Germinal center (tissue), 1 donor: ENCODE data around the gene CENPA.
"Not testable (repeated sequence)": the region's sequence is repeated elsewhere in the genome, so short reads cannot be mapped to it uniquely, and the experiment has no call there.

ENCODE experiments used
- DNase-seq: peaks from one replicate; pipeline ENCODE4 v3.0.0; 2012; ENCODE audit warnings: mixed read lengths, low spot score

CENPA gene

GRCh38 chr2:26792720-26793119 lies 6.9 kb downstream of the CENPA start:
- no peak for DNase-seq

DNA sequence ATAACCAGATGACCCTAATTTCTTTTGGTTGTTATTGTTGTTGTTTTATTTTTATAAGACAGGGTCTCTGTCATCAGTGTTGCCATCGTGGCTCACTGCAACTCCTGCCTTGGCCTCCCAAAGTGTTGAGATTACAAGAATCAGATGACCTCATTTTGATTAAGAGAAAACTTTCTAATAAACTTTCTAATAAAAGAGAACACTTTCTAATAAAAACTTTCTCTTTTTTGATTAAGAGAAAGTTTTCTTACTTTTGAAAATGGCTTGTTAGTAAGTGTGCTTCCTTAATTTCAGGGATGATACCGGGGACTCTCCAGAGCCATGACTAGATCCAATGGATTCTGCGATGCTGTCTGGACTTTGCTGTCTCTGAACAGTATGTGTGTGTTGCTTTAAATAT lies 7.7 kb downstream of the CENPA start:
- DNase-seq: no peak

DNA sequence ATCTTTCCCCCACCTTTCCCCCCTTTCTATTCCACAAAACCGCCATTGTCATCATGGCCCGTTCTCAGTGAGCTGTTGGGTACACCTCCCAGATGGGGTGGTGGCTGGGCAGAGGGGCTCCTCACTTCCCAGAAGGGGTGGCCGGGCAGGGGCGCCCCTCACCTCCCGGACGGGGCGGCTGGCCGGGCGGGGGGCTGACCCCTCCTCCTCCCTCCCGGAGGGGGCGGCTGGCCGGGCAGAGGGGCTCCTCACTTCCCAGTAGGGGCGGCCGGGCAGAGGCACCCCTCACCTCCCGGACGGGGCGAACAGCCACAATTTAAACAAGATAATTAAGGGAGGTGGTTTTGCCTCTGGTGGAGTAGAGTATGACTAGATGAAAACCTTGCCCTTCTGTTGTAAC lies 9.3 kb downstream of the CENPA start:
- not testable (repeated sequence) for DNase-seq

DNA sequence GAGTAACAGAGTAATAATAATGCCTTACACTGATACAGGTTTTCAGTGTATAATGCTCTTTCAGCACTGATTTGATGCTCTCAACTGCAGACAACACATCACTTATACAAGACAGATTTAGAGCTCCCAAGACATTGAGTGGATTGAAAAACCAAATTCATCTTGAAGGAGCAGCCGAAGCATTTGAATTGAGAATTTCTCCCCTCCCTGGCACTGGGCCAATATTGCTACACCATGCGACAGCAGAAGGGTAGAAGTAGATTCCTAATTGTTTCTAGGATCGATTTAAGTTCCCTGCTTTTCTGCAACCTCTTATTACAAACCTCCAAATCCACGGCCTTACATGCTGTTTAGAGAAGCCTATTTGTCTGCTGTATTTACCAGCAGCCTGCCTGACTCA lies 15.5 kb downstream of the CENPA start:
- DNase-seq: no peak

DNA sequence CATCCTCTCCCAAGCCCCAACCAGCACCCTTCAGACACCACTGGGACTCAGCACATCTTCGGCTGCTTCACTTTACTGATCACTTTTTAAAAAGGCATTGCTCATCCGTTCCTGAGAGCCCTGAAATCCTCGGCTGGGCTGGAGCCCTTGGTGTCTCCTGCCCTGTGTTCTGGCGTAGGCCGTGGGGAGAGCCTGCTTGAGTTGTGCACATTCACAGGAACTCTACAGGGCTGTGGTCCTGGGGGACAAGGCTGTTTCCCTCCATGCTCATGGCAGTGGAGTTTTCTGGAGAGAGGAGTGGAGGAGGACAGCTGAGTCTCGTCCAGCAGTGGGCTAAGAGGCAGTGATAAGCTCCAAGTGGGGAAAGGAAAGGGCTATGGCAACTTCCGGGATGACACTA lies 15.9 kb downstream of the CENPA start:
- DNase-seq: no peak

GRCh38 chr2:26805241-26805676 lies 19.4 kb downstream of the CENPA start:
- no peak for DNase-seq

DNA sequence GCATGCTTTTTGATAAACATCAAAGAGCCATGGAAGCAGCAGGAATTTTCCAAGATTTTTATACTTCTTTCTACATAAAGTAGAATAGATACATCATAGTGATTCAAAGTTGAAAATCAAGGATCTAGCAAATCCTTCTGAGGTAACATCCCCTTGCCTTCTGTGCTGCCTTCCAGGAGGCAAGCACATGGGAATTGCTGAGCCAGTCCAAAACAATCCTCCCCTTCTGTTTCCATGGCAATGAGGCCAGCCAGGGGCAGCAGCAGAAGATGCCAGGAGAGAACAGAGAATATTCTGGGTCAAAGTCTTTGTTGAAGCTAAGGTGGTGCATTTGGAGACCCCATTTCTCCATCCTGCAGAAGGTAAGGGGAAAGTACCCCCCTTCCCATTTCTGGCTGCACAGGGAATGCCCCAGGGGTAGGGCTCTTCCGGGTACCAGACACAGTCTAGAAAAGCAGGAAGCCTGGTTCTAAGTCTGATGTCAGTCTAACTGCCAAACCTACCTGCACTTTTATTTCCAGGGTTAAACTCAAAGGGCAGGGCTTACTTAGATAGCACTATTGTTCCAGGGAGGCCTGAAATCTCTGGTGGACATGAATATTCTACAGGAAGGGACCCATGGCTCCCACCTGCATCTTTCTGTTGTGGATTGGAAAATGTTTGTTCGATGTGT lies 22.1 kb downstream of the CENPA start:
- no peak for DNase-seq

GRCh38 chr2:26809211-26809610 lies 23.4 kb downstream of the CENPA start:
- DNase-seq: no peak

GRCh38 chr2:26809876-26810577 lies 24.2 kb downstream of the CENPA start:
- no peak for DNase-seq

GRCh38 chr2:26811261-26811660 lies 25.4 kb downstream of the CENPA start:
- DNase-seq: no peak

DNA sequence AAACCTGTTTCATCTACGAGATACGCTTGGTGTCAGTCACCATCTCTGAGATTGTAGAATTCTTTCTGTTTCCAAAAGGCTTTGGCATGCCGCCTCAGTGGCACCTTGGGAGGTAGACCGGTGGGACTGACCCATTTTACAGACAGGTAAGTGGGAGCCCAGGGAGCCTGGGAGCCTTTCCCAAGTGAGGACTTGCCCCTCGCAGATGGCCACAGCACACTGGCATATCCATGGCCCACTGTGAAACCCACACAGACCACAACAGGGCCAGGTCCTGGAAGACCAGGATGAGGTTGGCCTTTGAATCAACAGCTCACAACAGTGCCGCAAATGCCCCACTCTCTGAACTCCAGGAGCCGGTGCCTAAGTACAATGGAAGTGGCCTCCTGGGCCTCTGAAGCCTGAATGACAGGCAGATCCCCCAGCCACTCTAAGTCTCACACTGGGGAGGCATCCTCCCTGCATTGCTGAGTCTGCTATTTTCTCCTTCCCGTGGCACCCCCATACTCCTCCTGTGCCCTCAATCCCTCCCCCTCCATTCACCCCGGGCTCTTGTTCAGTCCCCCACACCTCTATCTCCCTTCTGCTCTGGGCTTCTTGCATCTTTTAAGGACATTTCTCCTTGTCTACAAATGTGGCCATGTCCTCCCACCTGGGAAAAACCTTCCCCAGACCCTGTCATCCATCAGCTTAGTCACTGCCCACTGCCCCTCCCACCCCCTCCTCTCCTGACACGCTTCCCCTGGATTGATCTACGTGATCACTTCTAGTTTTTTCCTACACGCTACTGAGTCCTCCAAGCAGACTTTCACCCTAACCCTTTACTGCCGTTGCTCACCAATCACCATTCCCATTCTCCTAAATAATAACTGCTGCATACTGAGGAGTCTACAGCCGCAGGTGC lies 26.2 kb downstream of the CENPA start:
- no peak for DNase-seq

DNA sequence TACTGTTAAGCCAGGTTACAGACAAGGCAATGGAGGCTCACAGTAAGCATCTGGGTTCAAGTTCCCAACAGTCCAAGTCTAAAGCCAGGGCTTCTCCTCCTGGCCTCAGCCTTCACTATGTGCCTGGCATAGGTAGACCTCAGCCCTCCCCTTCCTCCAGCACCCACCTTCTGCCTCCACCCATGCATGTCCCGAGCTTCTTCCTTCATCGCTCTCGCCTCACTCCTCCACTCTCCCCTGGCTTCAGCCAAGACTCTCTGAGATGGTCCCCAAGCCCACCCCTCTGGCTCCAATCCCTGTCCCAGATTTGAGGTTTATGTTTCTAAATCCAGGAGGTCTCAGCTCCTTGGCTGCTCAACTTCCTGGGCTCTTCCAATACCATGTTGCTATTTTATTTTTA lies 26.9 kb downstream of the CENPA start:
- DNase-seq: no peak

- DNase-seq: not testable (repeated sequence)
Measured at GRCh38 chr2:26814072-26814765, 28.4 kb downstream of the CENPA start.

DNA sequence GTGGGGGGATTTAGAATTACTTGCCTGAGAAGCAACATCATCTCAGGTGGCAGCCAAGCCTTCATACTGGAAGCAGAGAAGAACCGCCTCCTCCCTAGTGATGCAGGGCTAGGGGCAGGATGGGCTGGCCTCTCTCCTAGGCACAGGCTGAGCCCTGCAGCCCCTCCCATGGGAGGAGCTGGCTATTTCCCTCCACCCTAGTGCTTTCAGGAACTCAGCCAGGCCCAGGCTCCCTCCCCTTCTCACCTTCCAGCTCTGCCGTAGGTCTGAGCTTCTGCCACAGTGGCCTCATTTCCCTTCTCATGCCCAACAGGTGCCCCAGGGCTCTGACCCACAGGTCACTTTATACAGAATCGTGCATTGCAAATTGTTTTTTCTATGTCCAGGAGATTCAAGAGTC lies 31.0 kb downstream of the CENPA start:
- DNase-seq: no peak

DNA sequence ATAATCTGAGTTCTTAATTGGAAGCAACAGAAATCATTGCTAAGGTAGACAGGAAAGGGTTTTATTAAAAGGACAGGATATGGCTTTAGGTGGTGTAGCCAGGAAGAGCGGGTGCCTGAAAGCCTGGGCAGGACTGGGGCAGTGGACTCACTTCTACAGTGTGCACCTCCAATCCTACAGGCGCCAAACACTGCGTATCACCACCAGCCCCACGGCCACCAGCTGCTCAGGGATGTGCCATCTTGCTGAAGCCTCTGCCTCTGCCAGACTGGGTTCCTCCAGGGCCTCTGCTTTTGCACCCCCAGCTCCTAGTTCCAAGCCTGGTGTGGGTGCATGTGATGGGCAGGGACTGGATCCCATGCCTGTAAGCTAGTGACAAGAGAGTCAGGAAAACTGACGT lies 32.4 kb downstream of the CENPA start:
- no peak for DNase-seq

DNA sequence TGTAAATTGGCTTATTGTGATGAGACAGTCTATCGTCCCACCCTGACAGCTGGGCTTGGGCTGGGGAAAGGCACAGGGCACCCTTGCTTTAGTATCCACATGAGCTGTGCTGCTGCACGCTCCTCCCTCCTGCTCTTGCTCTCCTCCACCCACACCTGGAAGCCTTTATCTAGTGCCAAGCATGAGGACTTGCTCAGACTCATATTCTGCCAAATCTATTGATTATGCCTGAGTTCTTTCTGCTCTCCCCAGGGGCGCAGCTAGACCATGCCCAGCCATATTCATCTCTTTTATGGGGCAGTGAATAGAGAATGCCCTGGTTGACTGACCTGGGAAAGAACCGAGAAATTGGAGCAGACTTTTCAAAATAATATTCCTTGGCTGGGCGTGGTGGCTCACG lies 33.1 kb downstream of the CENPA start:
- DNase-seq: no peak

GRCh38 chr2:26820932-26821331 lies 35.1 kb downstream of the CENPA start:
- no peak for DNase-seq

DNA sequence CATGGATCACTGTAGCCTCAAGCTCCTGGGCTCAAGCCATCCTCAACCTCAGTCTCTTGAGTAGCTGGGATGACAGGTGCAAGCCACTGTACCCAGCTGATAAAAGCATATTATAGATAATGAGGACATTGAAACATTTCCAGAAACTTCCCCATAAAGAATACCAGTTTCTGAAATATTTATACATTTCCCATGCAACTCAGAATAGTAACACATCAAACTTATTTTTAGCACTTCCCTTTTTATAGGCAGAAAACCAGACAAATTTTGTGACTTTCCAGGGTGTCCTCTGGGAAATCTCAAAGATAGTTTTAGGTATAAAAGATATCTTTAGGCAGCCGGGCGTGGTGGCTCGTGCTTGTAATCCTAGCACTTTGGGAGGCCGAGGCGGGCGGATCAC lies 37.0 kb downstream of the CENPA start:
- no peak for DNase-seq

DNA sequence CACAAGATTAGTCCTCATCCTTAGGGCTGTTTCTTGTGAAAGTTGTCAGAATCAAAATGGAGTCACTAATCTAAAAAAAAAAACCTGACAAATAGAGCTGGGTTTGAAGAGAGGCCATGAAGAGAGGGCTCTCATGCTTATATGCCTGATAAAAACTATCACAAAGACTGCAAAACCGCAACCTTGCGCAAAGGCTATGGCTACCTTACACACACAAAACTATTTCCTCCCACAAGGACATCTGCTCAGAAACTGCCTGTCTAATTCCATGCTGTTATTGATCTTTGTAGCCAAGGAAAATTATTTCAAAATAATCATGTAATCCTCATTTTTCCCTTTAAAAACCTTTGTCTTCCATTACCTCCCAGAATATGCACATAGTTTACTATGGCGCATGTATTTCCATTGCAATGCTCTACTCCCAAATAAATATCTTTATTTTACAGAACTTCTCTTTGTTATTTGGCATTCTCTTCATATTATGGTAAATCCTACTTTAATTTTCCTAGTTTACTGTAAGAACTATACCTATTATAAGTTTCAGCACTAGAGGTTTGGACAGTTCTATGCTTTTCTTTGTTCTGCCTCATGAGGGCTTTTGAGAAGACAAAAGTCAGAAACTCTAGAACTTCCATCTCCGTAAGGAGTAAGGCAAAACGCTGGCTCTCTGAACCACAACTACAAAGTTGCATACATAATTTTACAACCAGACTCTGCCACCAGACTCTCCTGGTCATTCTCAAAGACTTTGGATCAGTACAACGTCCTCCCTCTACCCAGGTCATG lies 52.5 kb downstream of the CENPA start:
- no peak for DNase-seq

- no peak for DNase-seq
Measured at GRCh38 chr2:26840937-26841610, 55.2 kb downstream of the CENPA start.

DNA sequence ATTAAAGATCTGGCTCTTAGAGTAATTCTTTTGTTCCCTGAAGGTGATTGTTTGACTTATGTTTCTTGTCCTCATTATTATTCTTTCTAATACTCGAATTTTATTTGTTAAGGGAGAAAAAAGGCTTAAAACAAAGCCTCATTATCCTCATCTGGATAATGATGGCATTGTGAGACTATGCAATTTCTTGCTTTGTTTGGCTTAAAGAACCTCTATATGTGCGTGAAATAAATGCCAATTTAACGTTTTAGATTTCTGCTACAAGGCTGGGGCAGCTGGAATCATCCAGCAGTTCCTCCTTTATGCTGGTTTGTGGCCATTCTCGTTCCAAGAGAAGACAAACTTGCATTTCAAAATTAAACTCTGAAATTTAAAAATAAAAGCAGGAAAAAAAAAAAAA lies 57.2 kb downstream of the CENPA start:
- no peak for DNase-seq
